ENCODE measurements around the gene ARHGAP6. TPM values are rescaled to one million over a fixed set of nuclear protein-coding genes. Genes with fewer than 3 reads are reported as not detected.

ARHGAP6 gene
- total and polyA plus RNA-seq, 2 of the 13 experiments (the other 11 are each of a cell fraction or from before 2014, with no cell fraction given) = 0.11 TPM; not detected in 1

DNA sequence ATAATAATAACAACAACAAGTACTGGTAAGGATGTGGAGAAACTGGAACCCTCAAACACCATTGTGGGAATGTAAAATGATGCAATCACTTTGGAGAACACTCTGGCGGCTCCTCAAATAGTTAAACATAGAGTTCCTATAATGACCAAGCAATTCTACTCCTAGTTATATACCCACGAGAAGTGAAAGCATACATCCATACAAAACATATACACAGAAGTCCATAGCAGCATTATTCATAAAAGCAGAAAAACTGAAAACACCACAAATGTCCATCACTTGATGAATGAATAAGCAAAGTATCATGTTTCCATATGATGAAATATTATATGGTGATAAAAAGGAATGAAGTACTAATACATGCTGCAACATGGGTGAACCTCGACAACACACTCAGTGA, 255.8 kb downstream of the ARHGAP6 start (continued):
- no peak for TF ChIP-seq ZNF275 (CRISPR knock-in tag; IDR thresholded peaks at IDR 0.05; ENCODE audit: borderline replicate concordance)
- TF ChIP-seq ZBTB20 (CRISPR knock-in tag; IDR thresholded peaks at IDR 0.05; ENCODE audit: borderline replicate concordance, low read depth) = no peak
- no peak for TF ChIP-seq PATZ1 (CRISPR knock-in tag; IDR thresholded peaks at IDR 0.05)
- TF ChIP-seq MAZ (IDR thresholded peaks at IDR 0.05; ENCODE audit: borderline replicate concordance, low read depth, low read length) = no peak
- no peak for TF ChIP-seq MAZ (CRISPR knock-in tag; IDR thresholded peaks at IDR 0.05; ENCODE audit: low read depth)
- TF ChIP-seq CBX5 (CRISPR knock-in tag; IDR thresholded peaks at IDR 0.05; ENCODE audit: borderline replicate concordance) = no peak
- no peak for TF ChIP-seq ZZZ3 (CRISPR knock-in tag; IDR thresholded peaks at IDR 0.05; ENCODE audit: borderline replicate concordance)
- no peak for TF ChIP-seq SRY (CRISPR knock-in tag; IDR thresholded peaks at IDR 0.05)
- no peak for TF ChIP-seq ZNF382 (CRISPR knock-in tag; IDR thresholded peaks at IDR 0.05; ENCODE audit: borderline replicate concordance)
- TF ChIP-seq, protein P1, sequence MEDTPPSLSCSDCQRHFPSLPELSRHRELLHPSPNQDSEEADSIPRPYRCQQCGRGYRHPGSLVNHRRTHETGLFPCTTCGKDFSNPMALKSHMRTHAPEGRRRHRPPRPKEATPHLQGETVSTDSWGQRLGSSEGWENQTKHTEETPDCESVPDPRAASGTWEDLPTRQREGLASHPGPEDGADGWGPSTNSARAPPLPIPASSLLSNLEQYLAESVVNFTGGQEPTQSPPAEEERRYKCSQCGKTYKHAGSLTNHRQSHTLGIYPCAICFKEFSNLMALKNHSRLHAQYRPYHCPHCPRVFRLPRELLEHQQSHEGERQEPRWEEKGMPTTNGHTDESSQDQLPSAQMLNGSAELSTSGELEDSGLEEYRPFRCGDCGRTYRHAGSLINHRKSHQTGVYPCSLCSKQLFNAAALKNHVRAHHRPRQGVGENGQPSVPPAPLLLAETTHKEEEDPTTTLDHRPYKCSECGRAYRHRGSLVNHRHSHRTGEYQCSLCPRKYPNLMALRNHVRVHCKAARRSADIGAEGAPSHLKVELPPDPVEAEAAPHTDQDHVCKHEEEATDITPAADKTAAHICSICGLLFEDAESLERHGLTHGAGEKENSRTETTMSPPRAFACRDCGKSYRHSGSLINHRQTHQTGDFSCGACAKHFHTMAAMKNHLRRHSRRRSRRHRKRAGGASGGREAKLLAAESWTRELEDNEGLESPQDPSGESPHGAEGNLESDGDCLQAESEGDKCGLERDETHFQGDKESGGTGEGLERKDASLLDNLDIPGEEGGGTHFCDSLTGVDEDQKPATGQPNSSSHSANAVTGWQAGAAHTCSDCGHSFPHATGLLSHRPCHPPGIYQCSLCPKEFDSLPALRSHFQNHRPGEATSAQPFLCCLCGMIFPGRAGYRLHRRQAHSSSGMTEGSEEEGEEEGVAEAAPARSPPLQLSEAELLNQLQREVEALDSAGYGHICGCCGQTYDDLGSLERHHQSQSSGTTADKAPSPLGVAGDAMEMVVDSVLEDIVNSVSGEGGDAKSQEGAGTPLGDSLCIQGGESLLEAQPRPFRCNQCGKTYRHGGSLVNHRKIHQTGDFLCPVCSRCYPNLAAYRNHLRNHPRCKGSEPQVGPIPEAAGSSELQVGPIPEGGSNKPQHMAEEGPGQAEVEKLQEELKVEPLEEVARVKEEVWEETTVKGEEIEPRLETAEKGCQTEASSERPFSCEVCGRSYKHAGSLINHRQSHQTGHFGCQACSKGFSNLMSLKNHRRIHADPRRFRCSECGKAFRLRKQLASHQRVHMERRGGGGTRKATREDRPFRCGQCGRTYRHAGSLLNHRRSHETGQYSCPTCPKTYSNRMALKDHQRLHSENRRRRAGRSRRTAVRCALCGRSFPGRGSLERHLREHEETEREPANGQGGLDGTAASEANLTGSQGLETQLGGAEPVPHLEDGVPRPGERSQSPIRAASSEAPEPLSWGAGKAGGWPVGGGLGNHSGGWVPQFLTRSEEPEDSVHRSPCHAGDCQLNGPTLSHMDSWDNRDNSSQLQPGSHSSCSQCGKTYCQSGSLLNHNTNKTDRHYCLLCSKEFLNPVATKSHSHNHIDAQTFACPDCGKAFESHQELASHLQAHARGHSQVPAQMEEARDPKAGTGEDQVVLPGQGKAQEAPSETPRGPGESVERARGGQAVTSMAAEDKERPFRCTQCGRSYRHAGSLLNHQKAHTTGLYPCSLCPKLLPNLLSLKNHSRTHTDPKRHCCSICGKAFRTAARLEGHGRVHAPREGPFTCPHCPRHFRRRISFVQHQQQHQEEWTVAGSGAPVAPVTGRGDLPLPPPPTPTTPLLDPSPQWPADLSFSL (CRISPR knock-in tag; IDR thresholded peaks at IDR 0.05) = no peak
- no peak for TF ChIP-seq SNAI1 (CRISPR knock-in tag; IDR thresholded peaks at IDR 0.05; ENCODE audit: borderline replicate concordance)
- TF ChIP-seq, protein P2, sequence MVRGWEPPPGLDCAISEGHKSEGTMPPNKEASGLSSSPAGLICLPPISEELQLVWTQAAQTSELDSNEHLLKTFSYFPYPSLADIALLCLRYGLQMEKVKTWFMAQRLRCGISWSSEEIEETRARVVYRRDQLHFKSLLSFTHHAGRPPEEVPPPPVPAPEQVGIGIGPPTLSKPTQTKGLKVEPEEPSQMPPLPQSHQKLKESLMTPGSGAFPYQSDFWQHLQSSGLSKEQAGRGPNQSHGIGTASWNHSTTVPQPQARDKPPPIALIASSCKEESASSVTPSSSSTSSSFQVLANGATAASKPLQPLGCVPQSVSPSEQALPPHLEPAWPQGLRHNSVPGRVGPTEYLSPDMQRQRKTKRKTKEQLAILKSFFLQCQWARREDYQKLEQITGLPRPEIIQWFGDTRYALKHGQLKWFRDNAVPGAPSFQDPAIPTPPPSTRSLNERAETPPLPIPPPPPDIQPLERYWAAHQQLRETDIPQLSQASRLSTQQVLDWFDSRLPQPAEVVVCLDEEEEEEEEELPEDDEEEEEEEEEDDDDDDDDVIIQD (CRISPR knock-in tag; IDR thresholded peaks at IDR 0.05; ENCODE audit: low read depth) = no peak

All from HepG2 (cell line).